Sigmoid colon (tissue), 7 donors: ENCODE results near the gene CDKN3. TPM values are rescaled to one million over a fixed set of nuclear protein-coding genes. Genes with fewer than 3 reads are reported as not detected.
"Not testable (repeated sequence)": the region's sequence is repeated elsewhere in the genome, so short reads cannot be mapped to it uniquely, and the experiment has no call there.

Source experiments
- DNase-seq: peaks from one replicate; pipeline ENCODE4 v3.0.0-alpha.2; 2019
- H3K27ac ChIP-seq, 4 donors: fragments of 200-600 bp; sonication (generic); one replicate each; pipeline ENCODE4 v1.5.1; 2016 to 2019; ENCODE audit warnings: mild to moderate bottlenecking in 1 of 4
- H3K27me3 ChIP-seq, 3 donors: fragments of 200-600 bp; sonication (generic); one replicate each; pipeline ENCODE4 v1.5.1; 2019; ENCODE audit warnings: mild to moderate bottlenecking in 1 of 3
- H3K36me3 ChIP-seq, 4 donors: fragments of 200-600 bp; sonication (generic); one replicate each; pipeline ENCODE4 v1.5.1; 2016 to 2019
- H3K4me1 ChIP-seq, 4 donors: fragments of 200-600 bp; sonication (generic); one replicate each; pipeline ENCODE4 v1.5.1; 2017 to 2019
- H3K4me3 ChIP-seq, 4 donors: fragments of 200-600 bp; sonication (generic); one replicate each; pipeline ENCODE4 v1.5.1; 2017 to 2019; ENCODE audit warnings: mild to moderate bottlenecking in 2 of 4, moderate library complexity in 1 of 4
- H3K9me3 ChIP-seq, 4 donors: fragments of 200-600 bp in 3 of 4; sonication (generic) in 3 of 4; one replicate each; pipeline versions ENCODE4 v1.5.1 to v1.6.1; 2013 to 2019
- EP300 ChIP-seq, 4 donors: sonication (generic); formaldehyde crosslinking; IDR thresholded peaks; one replicate each; pipeline ENCODE4 v1.6.1; 2017; ENCODE audit warnings: antibody characterized with exemption in 4 of 4
- POLR2A ChIP-seq, 2 donors: fragments of 450-650 bp; IDR thresholded peaks; one replicate each; pipeline ENCODE4 v1.6.1; 2016; ENCODE audit warnings: antibody characterized with exemption in 2 of 2, mild to moderate bottlenecking in 2 of 2, moderate library complexity in 2 of 2
- POLR2AphosphoS5 ChIP-seq, 4 donors: sonication (generic); formaldehyde crosslinking; IDR thresholded peaks; one replicate each; pipeline ENCODE4 v1.6.1; 2017; ENCODE audit warnings: antibody characterized with exemption in 4 of 4
- WGBS, 2 donors: extraction: QIAGEN DNeasy Blood & Tissue Kit; methylation state at CpG; one replicate each; pipeline ENCODE4 v1.1.7; 2013; 5-methylcytosine and 5-hydroxymethylcytosine counted together
- intact Hi-C: fragments of 100-400 bp; cut with DNase I; formaldehyde crosslinking; loops from one replicate; pipeline ENCODE4 v1.15.1; 2023
- polyA plus RNA-seq, 3 donors: library from polyadenylated mRNA; stranded (reverse); fragments of 200-250 nt; gene quantifications; one replicate each; pipeline ENCODE4 v1.2.3, GENCODE V29; 2013
- total RNA-seq, 4 donors: library from RNA; depleted of rRNA; stranded (reverse); fragments of >200 nt; gene quantifications; one replicate each; pipeline ENCODE4 v1.1.0, GENCODE V29; 2016
- TF ChIP-seq, protein P1 (sequence below), 4 experiments: fragments of 450-650 bp in 3 of 4; fragments of 200-600 bp in 1 of 4; IDR thresholded peaks; one replicate each; pipeline ENCODE4 v1.5.1; 2016 to 2019; ENCODE audit warnings: antibody characterized with exemption in 4 of 4, mild to moderate bottlenecking in 3 of 4, moderate library complexity in 2 of 4
- donor health status: healthy with polysubstance abuse.
- donor health status: Bipolar disorder and iron deficiency.
- donor health status: healthy.

The CDKN3 gene
- total and polyA plus RNA-seq, 7 donors: 1.1 to 41.8 (median 6.6) TPM; not detected in 1

- Histone ChIP-seq H3K4me1 (no peaks in the 10 kb centered on the region), H3K36me3 (peaks cover 5 to 70% (median 23%) of the 10 kb centered on the region in 4 donors), H3K4me3 (no peak overlapping the region), H3K27me3 (no peaks in the 10 kb centered on the region), H3K9me3 (no peaks in the 10 kb centered on the region), H3K27ac (no peak overlapping the region)
- no peak for DNase-seq
- intact Hi-C loops: no loop called here
- no peak for TF ChIP-seq EP300 (IDR thresholded peaks at IDR 0.05)
- TF ChIP-seq POLR2A (IDR thresholded peaks at IDR 0.05): no peak
- TF ChIP-seq POLR2AphosphoS5 (IDR thresholded peaks at IDR 0.05): no peak
- TF ChIP-seq, protein P1, sequence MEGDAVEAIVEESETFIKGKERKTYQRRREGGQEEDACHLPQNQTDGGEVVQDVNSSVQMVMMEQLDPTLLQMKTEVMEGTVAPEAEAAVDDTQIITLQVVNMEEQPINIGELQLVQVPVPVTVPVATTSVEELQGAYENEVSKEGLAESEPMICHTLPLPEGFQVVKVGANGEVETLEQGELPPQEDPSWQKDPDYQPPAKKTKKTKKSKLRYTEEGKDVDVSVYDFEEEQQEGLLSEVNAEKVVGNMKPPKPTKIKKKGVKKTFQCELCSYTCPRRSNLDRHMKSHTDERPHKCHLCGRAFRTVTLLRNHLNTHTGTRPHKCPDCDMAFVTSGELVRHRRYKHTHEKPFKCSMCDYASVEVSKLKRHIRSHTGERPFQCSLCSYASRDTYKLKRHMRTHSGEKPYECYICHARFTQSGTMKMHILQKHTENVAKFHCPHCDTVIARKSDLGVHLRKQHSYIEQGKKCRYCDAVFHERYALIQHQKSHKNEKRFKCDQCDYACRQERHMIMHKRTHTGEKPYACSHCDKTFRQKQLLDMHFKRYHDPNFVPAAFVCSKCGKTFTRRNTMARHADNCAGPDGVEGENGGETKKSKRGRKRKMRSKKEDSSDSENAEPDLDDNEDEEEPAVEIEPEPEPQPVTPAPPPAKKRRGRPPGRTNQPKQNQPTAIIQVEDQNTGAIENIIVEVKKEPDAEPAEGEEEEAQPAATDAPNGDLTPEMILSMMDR (IDR thresholded peaks at IDR 0.05): no peak
- WGBS, 2 donors: 93 to 95% methylated on average over 3 of the region's 3 CpGs
Observed at GRCh38 chr14:54427871-54428270, 31.1 kb downstream of the CDKN3 start.

GRCh38 chr14:54428527-54428926 is 31.7 kb downstream of the CDKN3 start:
- Histone ChIP-seq H3K4me3 (no peak overlapping the region), H3K36me3 (peaks cover 5 to 68% (median 23%) of the 10 kb centered on the region in 4 donors), H3K27ac (no peak overlapping the region), H3K4me1 (peaks cover 0 to 5% (median 1%) of the 10 kb centered on the region in 4 donors), H3K9me3 (no peaks in the 10 kb centered on the region), H3K27me3 (no peaks in the 10 kb centered on the region)
- TF ChIP-seq, protein P1 (IDR thresholded peaks at IDR 0.05): no peak
- TF ChIP-seq EP300 (IDR thresholded peaks at IDR 0.05): no peak
- no peak for TF ChIP-seq POLR2A (IDR thresholded peaks at IDR 0.05)
- TF ChIP-seq POLR2AphosphoS5 (IDR thresholded peaks at IDR 0.05): no peak
- intact Hi-C loops: no loop called here
- DNase-seq: no peak
- 90 to 93% methylated on average over 2 of the region's 2 CpGs for WGBS, 2 donors

- Histone ChIP-seq H3K27ac (peak overlapping the region in 1 of 4 donors; percentile 46), H3K36me3 (peaks cover 0 to 8% (median 2%) of the 10 kb centered on the region in 4 donors), H3K9me3 (no peaks in the 10 kb centered on the region), H3K4me1 (peaks cover 0 to 61% (median 28%) of the 10 kb centered on the region in 4 donors), H3K27me3 (no peaks in the 10 kb centered on the region), H3K4me3 (no peak overlapping the region)
- TF ChIP-seq POLR2A (IDR thresholded peaks at IDR 0.05) (no peak), POLR2AphosphoS5 (IDR thresholded peaks at IDR 0.05) (no peak), EP300 (IDR thresholded peaks at IDR 0.05) (no peak)
- TF ChIP-seq, protein P1 (IDR thresholded peaks at IDR 0.05): no peak
- no peak for DNase-seq
- WGBS, 2 donors: 64 to 76% methylated on average over 4 of the region's 4 CpGs
- intact Hi-C loops: no loop called here
Observed at GRCh38 chr14:54435500-54435981, 38.7 kb downstream of the CDKN3 start.

DNA sequence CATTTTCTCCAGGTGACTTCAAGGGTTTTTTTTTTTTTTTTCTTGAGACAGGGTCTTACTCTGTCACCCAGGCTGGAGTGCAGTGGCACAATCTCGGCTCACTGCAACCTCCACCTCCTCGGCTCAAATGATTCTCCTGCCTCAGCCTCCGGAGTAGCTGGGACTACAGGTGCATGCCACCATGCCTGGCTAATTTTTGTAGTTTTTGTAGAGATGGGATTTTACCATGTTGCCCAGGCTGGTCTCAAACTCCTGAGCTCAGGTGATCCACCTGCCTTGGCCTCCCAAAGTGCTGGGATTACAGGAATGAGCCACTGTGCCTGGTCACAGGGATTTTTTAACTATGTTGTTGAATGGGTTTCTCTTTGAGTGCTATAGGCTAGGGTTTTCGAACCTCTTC is 41.1 kb downstream of the CDKN3 start:
- intact Hi-C loops, H3K9me3 ChIP-seq, H3K27ac ChIP-seq, DNase-seq, H3K36me3 ChIP-seq, H3K4me3 ChIP-seq, H3K27me3 ChIP-seq: not testable (repeated sequence)
- WGBS, 2 donors: 92 to 94% methylated on average over 4 of the region's 4 CpGs
- H3K4me1 ChIP-seq: peaks cover 0 to 69% (median 31%) of the 10 kb centered on the region in 4 donors

DNA sequence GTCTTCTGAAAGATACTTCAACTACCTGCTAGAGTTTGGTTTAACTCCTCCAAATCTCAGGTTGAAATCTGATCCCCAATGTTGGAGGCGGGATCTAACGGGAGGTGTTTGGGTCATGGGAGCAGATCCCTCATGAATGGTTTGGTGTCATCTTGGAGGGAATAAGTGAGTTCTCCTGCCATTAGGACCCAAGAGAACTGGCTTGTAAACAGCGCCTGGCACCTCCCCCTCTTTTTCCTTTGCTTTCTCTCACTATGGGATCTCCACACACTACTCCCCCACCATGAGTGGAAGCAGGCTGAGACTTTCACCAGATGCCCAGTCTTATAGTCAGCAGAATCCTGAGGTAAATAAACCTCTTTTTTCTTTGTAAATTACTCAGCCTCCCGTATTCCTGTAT is 41.9 kb downstream of the CDKN3 start:
- intact Hi-C loops: no loop called here
- no peaks in the 10 kb centered on the region for H3K36me3 ChIP-seq
- 90% methylated on average over 4 of the region's 4 CpGs for WGBS, 2 donors

More for the DNA sequence above, 41.9 kb downstream of the CDKN3 start:
- Histone ChIP-seq H3K4me1 (peaks cover 0 to 65% (median 28%) of the 10 kb centered on the region in 4 donors), H3K4me3 (no peak overlapping the region), H3K9me3 (no peaks in the 10 kb centered on the region), H3K27me3 (no peaks in the 10 kb centered on the region), H3K27ac (no peak overlapping the region)
- TF ChIP-seq EP300 (IDR thresholded peaks at IDR 0.05) (no peak), POLR2AphosphoS5 (IDR thresholded peaks at IDR 0.05) (no peak), POLR2A (IDR thresholded peaks at IDR 0.05) (no peak)
- TF ChIP-seq, protein P1 (IDR thresholded peaks at IDR 0.05): no peak
- DNase-seq: no peak
